ENCODE results near the gene PDC.

GRCh38 chr1:186404454-186405051 is 56.4 kb downstream of the PDC start:
- TF ChIP-seq, protein P1, sequence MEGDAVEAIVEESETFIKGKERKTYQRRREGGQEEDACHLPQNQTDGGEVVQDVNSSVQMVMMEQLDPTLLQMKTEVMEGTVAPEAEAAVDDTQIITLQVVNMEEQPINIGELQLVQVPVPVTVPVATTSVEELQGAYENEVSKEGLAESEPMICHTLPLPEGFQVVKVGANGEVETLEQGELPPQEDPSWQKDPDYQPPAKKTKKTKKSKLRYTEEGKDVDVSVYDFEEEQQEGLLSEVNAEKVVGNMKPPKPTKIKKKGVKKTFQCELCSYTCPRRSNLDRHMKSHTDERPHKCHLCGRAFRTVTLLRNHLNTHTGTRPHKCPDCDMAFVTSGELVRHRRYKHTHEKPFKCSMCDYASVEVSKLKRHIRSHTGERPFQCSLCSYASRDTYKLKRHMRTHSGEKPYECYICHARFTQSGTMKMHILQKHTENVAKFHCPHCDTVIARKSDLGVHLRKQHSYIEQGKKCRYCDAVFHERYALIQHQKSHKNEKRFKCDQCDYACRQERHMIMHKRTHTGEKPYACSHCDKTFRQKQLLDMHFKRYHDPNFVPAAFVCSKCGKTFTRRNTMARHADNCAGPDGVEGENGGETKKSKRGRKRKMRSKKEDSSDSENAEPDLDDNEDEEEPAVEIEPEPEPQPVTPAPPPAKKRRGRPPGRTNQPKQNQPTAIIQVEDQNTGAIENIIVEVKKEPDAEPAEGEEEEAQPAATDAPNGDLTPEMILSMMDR (IDR thresholded peaks at IDR 0.05) = peak; percentile 47 to 59 (median 50)
- TF ChIP-seq POLR2A (IDR thresholded peaks at IDR 0.05) = no peak
